Heart right ventricle (tissue), 16 donors: ENCODE measurements around the gene SWAP70. TPM values are rescaled to one million over a fixed set of nuclear protein-coding genes. Genes with fewer than 3 reads are reported as not detected.

Experiments
- ATAC-seq, 8 donors: fragments of 200-7000 bp; cut with Tn5 transposase; one replicate each; pipeline ENCODE4 v1.9.1; 2020; ENCODE audit warnings: mild to moderate bottlenecking in 8 of 8, moderate library complexity in 8 of 8, moderate number of reproducible peaks in 1 of 8
- DNase-seq, 2 donors: peaks; one replicate each; pipeline ENCODE4 v3.0.0-alpha.2; 2020
- H3K27ac ChIP-seq, 10 donors: fragments of 200-600 bp; sonication (generic) in 2 of 10; one replicate each; pipeline versions ENCODE4 v1.5.0 to v1.8.0; 2020 to 2022; ENCODE audit warnings: mild to moderate bottlenecking in 3 of 10
- H3K27me3 ChIP-seq, 7 donors: fragments of 200-600 bp; one replicate each; pipeline ENCODE4 v1.8.0; 2021 to 2022; ENCODE audit warnings: mild to moderate bottlenecking in 2 of 7
- H3K36me3 ChIP-seq, 9 donors: fragments of 200-600 bp; sonication (generic) in 1 of 9; one replicate each; pipeline versions ENCODE4 v1.5.0 to v1.8.0; 2020 to 2022; ENCODE audit warnings: mild to moderate bottlenecking in 2 of 9
- H3K4me1 ChIP-seq, 9 donors: fragments of 200-600 bp; sonication (generic) in 1 of 9; one replicate each; pipeline versions ENCODE4 v1.5.0 to v1.8.0; 2020 to 2022; ENCODE audit warnings: mild to moderate bottlenecking in 4 of 9
- H3K4me3 ChIP-seq, 10 donors: fragments of 200-600 bp; sonication (generic) in 2 of 10; one replicate each; pipeline versions ENCODE4 v1.5.0 to v1.8.0; 2020 to 2022; ENCODE audit warnings: mild to moderate bottlenecking in 7 of 10, moderate library complexity in 2 of 10
- H3K9me3 ChIP-seq, 11 donors: fragments of 200-600 bp in 10 of 11; sonication (generic) in 2 of 11; one replicate each; pipeline versions ENCODE4 v1.5.0 to v1.8.0; 2013 to 2022; ENCODE audit warnings: mild to moderate bottlenecking in 2 of 11, control low read depth in 1 of 11, moderate library complexity in 1 of 11
- CTCF ChIP-seq, 9 donors: fragments of 200-600 bp; sonication (generic) in 2 of 9; IDR thresholded peaks; one replicate each; pipeline versions ENCODE4 v1.5.0 to v1.8.0; 2021 to 2022; ENCODE audit warnings: antibody characterized with exemption in 9 of 9, mild to moderate bottlenecking in 5 of 9, moderate library complexity in 1 of 9
- WGBS, 2 donors: extraction: QIAGEN DNeasy Blood & Tissue Kit; methylation state at CpG; one replicate each; pipeline ENCODE4 v1.1.7; 2013; ENCODE audit warnings: inconsistent platforms in 1 of 2; 5-methylcytosine and 5-hydroxymethylcytosine counted together
- intact Hi-C, 10 donors: fragments of 100-400 bp; cut with DNase I; formaldehyde crosslinking; loops; one replicate each; pipeline versions ENCODE4 v1.11.1 to v1.14.2; 2022
- polyA plus RNA-seq, 2 donors: library from polyadenylated mRNA; stranded (reverse); fragments of 200-250 nt; gene quantifications; one replicate each; pipeline ENCODE4 v1.2.3, GENCODE V29; 2013
- total RNA-seq, 10 donors: library from RNA; stranded (reverse); fragmentation: NEBNext Ultra II Directional in 3 of 10; extraction: Animal tissue kit (Norgen Biotek cat#: 25700) in 3 of 10; gene quantifications; one replicate each; pipeline versions ENCODE4 v1.2.1 to v1.2.4, GENCODE V29; 2021 to 2023
- donor health status: Arrhythmogenic right ventricular cardiomyopathy.
- donor health status: ischemic (EF 13 %, LVEDD 7.1; RV severe dilation, severe dysfunction).
- donor health status: healthy with polysubstance abuse.
- donor health status: DM: no; HTN: yes; CAD: no.
- donor health status: DM: no; HTN: no; CAD: no.
- donor health status: ischemic (EF 25% LVEDD 6.9; RV normal size, moderate dysfunction).
- donor health status: ischemic (EF 25% LVEDD 5.7; RV mildly dilated, moderate dysfunction).
- donor health status: healthy.
- donor health status: DM: yes; HTN: yes; CAD: no.
- donor health status: Ischemic cardiomyopathy.
- donor health status: ischemic (EF 35%, LVEDD 5.7; RV mildly dilated, moderate dysfunction).
- donor health status: nonischemic (EF 11% LVEDD 7.7; RV severe dilation, severe dysfunction).
- donor health status: DM: yes; HTN: yes; CAD: no.
- donor health status: PGD.
- donor health status: ischemic (EF 29% LVEDD 5.4; RV normal size, mild dysfunction).
- donor health status: nonischemic (EF 23%, LVEDD 6.1; RV moderate dilation, normal function).

SWAP70 gene
- total and polyA plus RNA-seq, 12 donors: 7.8 to 33.4 (median 19.6) TPM

GRCh38 chr11:9714272-9714940, 50.5 kb downstream of the SWAP70 start:
- Histone ChIP-seq H3K4me3 (no peak overlapping the region), H3K9me3 (no peaks in the 10 kb centered on the region), H3K36me3 (peaks cover 0 to 24% (median 0%) of the 10 kb centered on the region in 9 donors), H3K4me1 (peaks cover 6 to 72% (median 48%) of the 10 kb centered on the region in 9 donors), H3K27ac (no peak overlapping the region), H3K27me3 (no peaks in the 10 kb centered on the region)
- 58 to 82% methylated on average over 5 of the region's 5 CpGs for WGBS, 2 donors
- intact Hi-C loops: loop anchor here in 2 of 10 donors (10.0 kb wide), 1 partner anchor 50 kb away; the partner anchor contains the start of gene SWAP70 (in 2 of the 2)
- no peak for ATAC-seq
- DNase-seq: no peak
- TF ChIP-seq CTCF (IDR thresholded peaks at IDR 0.05): no peak

GRCh38 chr11:9716275-9717039, 52.6 kb downstream of the SWAP70 start:
- intact Hi-C loops: loop anchor here in 3 of 10 donors (2.0 to 10.0 kb wide), 2 partner anchors 52 kb away; partner anchors contain the start of gene SWAP70 (in 3 of the 3)
- Histone ChIP-seq H3K4me3 (no peak overlapping the region), H3K27ac (peak overlapping the region in 8 of 10 donors; percentile 59 to 91 (median 81)), H3K9me3 (no peaks in the 10 kb centered on the region), H3K4me1 (peaks cover 5 to 75% (median 56%) of the 10 kb centered on the region in 9 donors), H3K27me3 (no peaks in the 10 kb centered on the region), H3K36me3 (peaks cover 0 to 24% (median 0%) of the 10 kb centered on the region in 9 donors)
- 29 to 48% methylated on average over 4 of the region's 4 CpGs for WGBS, 2 donors
- peak in 1 of 2 donors; percentile 68 for DNase-seq
- TF ChIP-seq CTCF (IDR thresholded peaks at IDR 0.05): no peak
- peak; percentile 75 to 90 (median 84) for ATAC-seq

GRCh38 chr11:9717040-9717357, 53.1 kb downstream of the SWAP70 start:
- H3K4me3 ChIP-seq: no peak overlapping the region
- no peak for DNase-seq
- no peak for TF ChIP-seq CTCF (IDR thresholded peaks at IDR 0.05)
- no peak for ATAC-seq
- WGBS, 2 donors: 45 to 63% methylated on average over 3 of the region's 3 CpGs
- H3K9me3 ChIP-seq: no peaks in the 10 kb centered on the region
- peaks cover 5 to 74% (median 52%) of the 10 kb centered on the region in 9 donors for H3K4me1 ChIP-seq
- no peaks in the 10 kb centered on the region for H3K27me3 ChIP-seq
- peak overlapping the region; percentile 36 to 91 (median 78) for H3K27ac ChIP-seq
- intact Hi-C loops: loop anchor here in 3 of 10 donors (2.0 to 10.0 kb wide), 2 partner anchors 52 kb away; partner anchors contain the start of gene SWAP70 (in 3 of the 3)
- peaks cover 0 to 24% (median 0%) of the 10 kb centered on the region in 9 donors for H3K36me3 ChIP-seq

GRCh38 chr11:9717719-9718118, 53.8 kb downstream of the SWAP70 start:
- intact Hi-C loops: loop anchor here in 3 of 10 donors (2.0 to 10.0 kb wide), 2 partner anchors 53 kb away; partner anchors contain the start of gene SWAP70 (in 3 of the 3)
- peaks cover 5 to 68% (median 52%) of the 10 kb centered on the region in 9 donors for H3K4me1 ChIP-seq
- no peak for ATAC-seq
- no peak for DNase-seq
- H3K27ac ChIP-seq: peak overlapping the region in 8 of 10 donors; percentile 78 to 91 (median 81)
- no peaks in the 10 kb centered on the region for H3K9me3 ChIP-seq
- H3K27me3 ChIP-seq: no peaks in the 10 kb centered on the region
- TF ChIP-seq CTCF (IDR thresholded peaks at IDR 0.05): no peak
- no peak overlapping the region for H3K4me3 ChIP-seq
- H3K36me3 ChIP-seq: peaks cover 0 to 24% (median 0%) of the 10 kb centered on the region in 9 donors
- WGBS, 2 donors: 90 to 97% methylated on average over 2 of the region's 2 CpGs
